Measurements from ENCODE around the gene LANCL2. TPM values are rescaled to one million over a fixed set of nuclear protein-coding genes. Genes with fewer than 3 reads are reported as not detected.

Gene LANCL2
- total and polyA plus RNA-seq, 2 of the 4 experiments (the other 2 are of a cell fraction) = 11.7 to 17.9 TPM

GRCh38 chr7:55342216-55342871, 22.8 kb upstream of the LANCL2 start:
- Histone ChIP-seq H3K79me1 (ENCODE audit: low read depth in 1 of 2, low read length in 2 of 2) (no peaks in the 10 kb centered on the region), H2AK9ac (replicated peaks; ENCODE audit: low read depth, low read length, poor library complexity) (no peak overlapping the region), H3K9me1 (ENCODE audit: insufficient read depth, low read length) (no peaks in the 10 kb centered on the region), H3K9me3 (ENCODE audit: control insufficient read depth, insufficient read depth, low read length) (peaks cover 6% of the 10 kb centered on the region), H2BK20ac (ENCODE audit: low read depth, low read length) (no peak overlapping the region), H3K18ac (ENCODE audit: low read depth, low read length) (no peak overlapping the region), H2AFZ (replicated peaks; ENCODE audit: low read length, poor library complexity) (no peak overlapping the region), H3K4ac (ENCODE audit: low read depth, low read length) (no peak overlapping the region), H3K14ac (replicated peaks; ENCODE audit: low read depth, low read length) (no peak overlapping the region), H3K4me1 (ENCODE audit: control insufficient read depth, insufficient read depth, low read length) (no peaks in the 10 kb centered on the region), H3K4me3 (ENCODE audit: insufficient read depth, low read depth, low read length) (no peak overlapping the region), H3K27ac (ENCODE audit: insufficient read depth, low read length) (no peak overlapping the region), H4K20me1 (ENCODE audit: insufficient read depth, low read length) (no peaks in the 10 kb centered on the region), H2BK15ac (ENCODE audit: low read depth, low read length) (no peak overlapping the region), H2BK5ac (ENCODE audit: low read depth, low read length, poor library complexity, severe bottlenecking) (no peak overlapping the region), H3K23ac (ENCODE audit: low read depth, low read length) (no peak overlapping the region), H4K8ac (ENCODE audit: low read depth in 2 of 2, low read length in 2 of 2) (no peak overlapping the region), H2BK120ac (ENCODE audit: low read depth, low read length) (no peak overlapping the region), H3K9ac (ENCODE audit: low read depth, low read length) (no peak overlapping the region), H3K56ac (ENCODE audit: extremely low read depth, insufficient read depth, low read length) (no peak overlapping the region), H4K91ac (ENCODE audit: insufficient read depth, low read depth, low read length) (no peak overlapping the region), H4K5ac (ENCODE audit: low read depth, low read length) (no peak overlapping the region), H3K4me2 (ENCODE audit: low read depth, low read length) (no peak overlapping the region), H2AK5ac (ENCODE audit: low read depth, low read length) (no peak overlapping the region), H3K27me3 (ENCODE audit: control insufficient read depth, insufficient read depth, low read length) (peaks cover 7% of the 10 kb centered on the region), H3K36me3 (ENCODE audit: control insufficient read depth, insufficient read depth, low read length) (no peaks in the 10 kb centered on the region)
- no peak for DNase-seq
- dilution Hi-C loops (cut with HindIII; ENCODE audit: low sequenced_read_pairs, unreplicated experiment) = no loop called here
- no peak for TF ChIP-seq CTCF (conservative IDR thresholded peaks at IDR 0.05; ENCODE audit: low read depth, low read length)
- no peak for TF ChIP-seq FOS (IDR thresholded peaks at IDR 0.05; ENCODE audit: low read depth, low read length)
- TF ChIP-seq RCOR1 (IDR thresholded peaks at IDR 0.05; ENCODE audit: insufficient replicate concordance, low read length) = no peak
- intact Hi-C loops (cut with micrococcal nuclease) = no loop called here
- in situ Hi-C loops (cut with MboI; ENCODE audit: low sequenced_read_pairs) = no loop called here
- WGBS, 2 experiments (ENCODE audit: extremely low coverage in 2 of 2, insufficient read length in 1 of 2) = 94% methylated on average over 12 of the region's 27 CpGs; no CpG with 5 or more reads in 1 of the 2 experiments
- CTCF ChIA-PET = no interaction called here
- BruUV-seq (replicated peaks) = no TSS peak
- ATAC-seq (ENCODE audit: low read depth) = no peak
- POLR2A ChIA-PET (ENCODE audit: unreplicated experiment) = no interaction called here

All from IMR-90 (cell line).